HL-60 (cell line): ENCODE data around the gene NIP7.

ENCODE experiments used
- DNase-seq, 2 experiments: peaks; one replicate each; pipeline ENCODE4 v3.0.0-alpha.2; 2010 to 2020; ENCODE audit warnings: low read depth in 1 of 2, low spot score in 1 of 2
- H3K27ac ChIP-seq: fragments of 250-450 bp; sonication (Bioruptor Pico); replicated peaks from 2 replicates; pipeline ENCODE4 v1.5.1; 2020; ENCODE audit warnings: mild to moderate bottlenecking, moderate library complexity
- H3K27me3 ChIP-seq: fragments of 250-450 bp; sonication (Bioruptor Pico); 2 replicates; pipeline ENCODE4 v1.5.1; 2021; ENCODE audit warnings: mild to moderate bottlenecking, moderate library complexity; ENCODE audit not compliant: insufficient read depth, poor library complexity, severe bottlenecking
- H3K4me3 ChIP-seq: replicated peaks from 2 replicates; pipeline ENCODE4 v1.5.1; 2011; ENCODE audit warnings: mild to moderate bottlenecking, control low read depth, low read length; ENCODE audit not compliant: insufficient read depth
- CTCF ChIP-seq: IDR thresholded peaks from one replicate; pipeline ENCODE4 v1.5.1; 2011; ENCODE audit warnings: low read length, control low read depth, inconsistent platforms; ENCODE audit not compliant: insufficient read depth
- GABPA ChIP-seq: IDR thresholded peaks from 2 replicates; pipeline ENCODE4 v1.6.1; 2012; ENCODE audit warnings: low read depth
- POLR2AphosphoS5 ChIP-seq: IDR thresholded peaks from 2 replicates; pipeline ENCODE4 v1.6.1; 2012; ENCODE audit warnings: low read depth
- SPI1 ChIP-seq: IDR thresholded peaks from 2 replicates; pipeline ENCODE4 v1.6.1; 2012; ENCODE audit warnings: low read depth, mild to moderate bottlenecking, borderline replicate concordance
- TF ChIP-seq, protein P1 (sequence below): IDR thresholded peaks from 2 replicates; pipeline ENCODE4 v1.6.1; 2012; ENCODE audit warnings: low read depth; ENCODE audit not compliant: insufficient replicate concordance

NIP7 gene

DNA sequence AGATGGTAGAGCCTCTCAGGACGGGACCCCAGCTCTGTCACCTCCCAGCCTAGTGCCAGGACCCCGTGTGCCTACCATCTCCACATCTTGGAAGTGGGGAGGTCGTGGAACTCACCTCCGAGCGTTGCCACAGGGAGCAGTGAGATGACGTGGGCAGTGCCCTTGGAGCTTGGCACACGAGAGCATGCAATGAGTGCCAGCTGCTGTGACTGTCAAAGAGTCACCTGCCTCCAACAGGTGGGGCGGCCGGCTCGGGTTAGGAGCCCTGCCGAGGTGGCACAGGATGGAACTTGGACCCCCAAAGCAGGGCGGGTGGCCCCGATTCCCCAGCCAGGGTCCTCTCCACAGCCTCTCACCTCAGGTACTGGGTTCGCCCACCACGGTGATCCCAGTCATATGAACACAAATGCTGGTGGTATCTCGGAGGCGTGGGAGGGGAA is 23.0 kb upstream of the NIP7 start:
- no peak overlapping the region for H3K27ac ChIP-seq
- no peak for DNase-seq
- no peak overlapping the region for H3K4me3 ChIP-seq
- H3K27me3 ChIP-seq, result no peaks in the 10 kb centered on the region
- TF ChIP-seq CTCF (no peak), GABPA (no peak), SPI1 (no peak), POLR2AphosphoS5 (no peak)
- TF ChIP-seq, protein P1, sequence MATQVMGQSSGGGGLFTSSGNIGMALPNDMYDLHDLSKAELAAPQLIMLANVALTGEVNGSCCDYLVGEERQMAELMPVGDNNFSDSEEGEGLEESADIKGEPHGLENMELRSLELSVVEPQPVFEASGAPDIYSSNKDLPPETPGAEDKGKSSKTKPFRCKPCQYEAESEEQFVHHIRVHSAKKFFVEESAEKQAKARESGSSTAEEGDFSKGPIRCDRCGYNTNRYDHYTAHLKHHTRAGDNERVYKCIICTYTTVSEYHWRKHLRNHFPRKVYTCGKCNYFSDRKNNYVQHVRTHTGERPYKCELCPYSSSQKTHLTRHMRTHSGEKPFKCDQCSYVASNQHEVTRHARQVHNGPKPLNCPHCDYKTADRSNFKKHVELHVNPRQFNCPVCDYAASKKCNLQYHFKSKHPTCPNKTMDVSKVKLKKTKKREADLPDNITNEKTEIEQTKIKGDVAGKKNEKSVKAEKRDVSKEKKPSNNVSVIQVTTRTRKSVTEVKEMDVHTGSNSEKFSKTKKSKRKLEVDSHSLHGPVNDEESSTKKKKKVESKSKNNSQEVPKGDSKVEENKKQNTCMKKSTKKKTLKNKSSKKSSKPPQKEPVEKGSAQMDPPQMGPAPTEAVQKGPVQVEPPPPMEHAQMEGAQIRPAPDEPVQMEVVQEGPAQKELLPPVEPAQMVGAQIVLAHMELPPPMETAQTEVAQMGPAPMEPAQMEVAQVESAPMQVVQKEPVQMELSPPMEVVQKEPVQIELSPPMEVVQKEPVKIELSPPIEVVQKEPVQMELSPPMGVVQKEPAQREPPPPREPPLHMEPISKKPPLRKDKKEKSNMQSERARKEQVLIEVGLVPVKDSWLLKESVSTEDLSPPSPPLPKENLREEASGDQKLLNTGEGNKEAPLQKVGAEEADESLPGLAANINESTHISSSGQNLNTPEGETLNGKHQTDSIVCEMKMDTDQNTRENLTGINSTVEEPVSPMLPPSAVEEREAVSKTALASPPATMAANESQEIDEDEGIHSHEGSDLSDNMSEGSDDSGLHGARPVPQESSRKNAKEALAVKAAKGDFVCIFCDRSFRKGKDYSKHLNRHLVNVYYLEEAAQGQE, result no peak

DNA sequence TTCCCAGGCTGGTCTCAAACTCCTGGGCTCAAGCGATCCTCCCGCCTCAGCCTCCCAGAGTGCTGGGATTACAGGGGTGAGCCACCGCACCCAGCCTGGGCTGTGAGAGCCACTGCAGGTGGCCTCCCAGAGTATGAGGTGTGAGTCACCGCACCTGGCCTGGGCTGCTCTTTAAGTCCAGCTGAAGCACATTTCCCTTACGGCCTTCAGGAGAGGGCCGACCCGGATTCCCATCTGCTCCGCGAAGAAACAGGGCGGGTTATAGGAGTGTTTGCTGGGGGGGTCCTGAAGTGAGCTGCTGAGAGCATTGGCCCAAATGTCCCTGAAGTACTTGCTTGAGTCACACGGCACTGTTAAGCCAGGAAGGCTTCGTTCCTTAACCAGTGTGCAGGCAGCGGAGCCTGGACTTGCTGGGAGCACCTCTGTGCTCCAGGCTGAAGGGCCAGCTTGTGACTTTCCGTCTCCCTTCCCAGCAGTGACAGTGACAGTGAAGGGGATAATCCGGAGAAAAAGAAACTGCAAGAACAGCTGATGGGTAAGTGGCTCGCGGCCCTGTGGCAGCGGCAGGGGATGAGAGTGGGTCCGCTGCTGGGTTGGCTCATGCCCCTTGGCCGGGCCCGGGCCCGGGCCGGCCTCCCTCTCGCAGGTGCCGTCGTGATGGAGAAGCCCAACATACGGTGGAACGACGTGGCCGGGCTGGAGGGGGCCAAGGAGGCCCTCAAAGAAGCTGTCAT is 21.2 kb upstream of the NIP7 start:
- no peak overlapping the region for H3K27ac ChIP-seq
- H3K4me3 ChIP-seq, result no peak overlapping the region
- no peak for DNase-seq
- TF ChIP-seq GABPA (no peak), CTCF (no peak), POLR2AphosphoS5 (no peak), SPI1 (no peak)
- TF ChIP-seq, protein P1, result no peak
- no peaks in the 10 kb centered on the region for H3K27me3 ChIP-seq

DNA sequence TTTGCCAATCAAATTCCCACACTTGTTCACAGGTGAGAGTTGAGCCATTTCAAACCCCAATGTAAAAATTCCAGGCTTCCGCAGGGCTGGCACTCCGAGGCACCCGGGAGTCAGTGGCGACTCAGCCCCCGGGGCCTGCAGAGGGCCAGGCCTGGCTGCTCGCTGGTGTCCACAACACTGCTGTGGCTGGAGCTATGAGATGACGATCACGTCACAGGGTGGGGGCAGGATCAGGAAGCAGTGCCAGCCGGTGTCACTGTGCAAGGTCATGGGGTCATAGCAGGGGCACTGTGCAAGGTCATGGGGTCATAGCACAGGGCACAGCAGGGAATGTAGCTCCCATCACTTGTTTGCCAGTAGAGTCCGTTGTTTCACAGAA is 20.7 kb upstream of the NIP7 start:
- H3K4me3 ChIP-seq, result no peak overlapping the region
- TF ChIP-seq, protein P1, result no peak
- TF ChIP-seq SPI1 (no peak), POLR2AphosphoS5 (no peak), CTCF (no peak), GABPA (no peak)
- no peak for DNase-seq
- H3K27ac ChIP-seq, result no peak overlapping the region
- no peaks in the 10 kb centered on the region for H3K27me3 ChIP-seq
